Upper lobe of left lung (tissue), 4 donors: ENCODE data around the gene P4HA3.

Experiments
- CTCF ChIP-seq, 6 experiments: fragments of 450-650 bp in 4 of 6; fragments of 200-600 bp in 2 of 6; sonication (generic) in 2 of 6; IDR thresholded peaks; one replicate each; pipeline ENCODE4 v1.5.1; 2016 to 2019; ENCODE audit warnings: antibody characterized with exemption in 6 of 6
- EP300 ChIP-seq, 4 donors: sonication (generic); formaldehyde crosslinking; IDR thresholded peaks; one replicate each; pipeline ENCODE4 v1.5.1; 2017; ENCODE audit warnings: antibody characterized with exemption in 4 of 4, control low read depth in 2 of 4
- POLR2A ChIP-seq, 4 donors: fragments of 450-650 bp; IDR thresholded peaks; one replicate each; pipeline ENCODE4 v1.5.1; 2016 to 2017; ENCODE audit warnings: antibody characterized with exemption in 4 of 4, mild to moderate bottlenecking in 2 of 4
- POLR2AphosphoS5 ChIP-seq, 2 donors: sonication (generic); formaldehyde crosslinking; IDR thresholded peaks; one replicate each; pipeline ENCODE4 v1.5.1; 2017; ENCODE audit warnings: antibody characterized with exemption in 2 of 2

- TF ChIP-seq CTCF (IDR thresholded peaks at IDR 0.05) (no peak), EP300 (IDR thresholded peaks at IDR 0.05) (no peak), POLR2A (IDR thresholded peaks at IDR 0.05) (no peak), POLR2AphosphoS5 (IDR thresholded peaks at IDR 0.05) (no peak)
Measured at GRCh38 chr11:74327076-74327475, 15.6 kb upstream of the P4HA3 start.
